ENCODE measurements around the gene NAPB.

- TF ChIP-seq, protein P1, sequence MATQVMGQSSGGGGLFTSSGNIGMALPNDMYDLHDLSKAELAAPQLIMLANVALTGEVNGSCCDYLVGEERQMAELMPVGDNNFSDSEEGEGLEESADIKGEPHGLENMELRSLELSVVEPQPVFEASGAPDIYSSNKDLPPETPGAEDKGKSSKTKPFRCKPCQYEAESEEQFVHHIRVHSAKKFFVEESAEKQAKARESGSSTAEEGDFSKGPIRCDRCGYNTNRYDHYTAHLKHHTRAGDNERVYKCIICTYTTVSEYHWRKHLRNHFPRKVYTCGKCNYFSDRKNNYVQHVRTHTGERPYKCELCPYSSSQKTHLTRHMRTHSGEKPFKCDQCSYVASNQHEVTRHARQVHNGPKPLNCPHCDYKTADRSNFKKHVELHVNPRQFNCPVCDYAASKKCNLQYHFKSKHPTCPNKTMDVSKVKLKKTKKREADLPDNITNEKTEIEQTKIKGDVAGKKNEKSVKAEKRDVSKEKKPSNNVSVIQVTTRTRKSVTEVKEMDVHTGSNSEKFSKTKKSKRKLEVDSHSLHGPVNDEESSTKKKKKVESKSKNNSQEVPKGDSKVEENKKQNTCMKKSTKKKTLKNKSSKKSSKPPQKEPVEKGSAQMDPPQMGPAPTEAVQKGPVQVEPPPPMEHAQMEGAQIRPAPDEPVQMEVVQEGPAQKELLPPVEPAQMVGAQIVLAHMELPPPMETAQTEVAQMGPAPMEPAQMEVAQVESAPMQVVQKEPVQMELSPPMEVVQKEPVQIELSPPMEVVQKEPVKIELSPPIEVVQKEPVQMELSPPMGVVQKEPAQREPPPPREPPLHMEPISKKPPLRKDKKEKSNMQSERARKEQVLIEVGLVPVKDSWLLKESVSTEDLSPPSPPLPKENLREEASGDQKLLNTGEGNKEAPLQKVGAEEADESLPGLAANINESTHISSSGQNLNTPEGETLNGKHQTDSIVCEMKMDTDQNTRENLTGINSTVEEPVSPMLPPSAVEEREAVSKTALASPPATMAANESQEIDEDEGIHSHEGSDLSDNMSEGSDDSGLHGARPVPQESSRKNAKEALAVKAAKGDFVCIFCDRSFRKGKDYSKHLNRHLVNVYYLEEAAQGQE (IDR thresholded peaks at IDR 0.05; ENCODE audit: borderline replicate concordance): no peak
- TF ChIP-seq EZH2 (IDR thresholded peaks at IDR 0.05; ENCODE audit: borderline replicate concordance, insufficient read depth, low read length, poor library complexity, severe bottlenecking) (no peak), CTCF (IDR thresholded peaks at IDR 0.05; ENCODE audit: poor library complexity, severe bottlenecking) (no peak), POLR2AphosphoS5 (IDR thresholded peaks at IDR 0.05) (no peak), EP300 (conservative IDR thresholded peaks at IDR 0.05; ENCODE audit: poor library complexity, severe bottlenecking) (no peak), SMC3 (conservative IDR thresholded peaks at IDR 0.05; ENCODE audit: poor library complexity) (no peak), TAF1 (IDR thresholded peaks at IDR 0.05; ENCODE audit: low read depth) (no peak), RAD21 (conservative IDR thresholded peaks at IDR 0.05) (no peak), MXI1 (conservative IDR thresholded peaks at IDR 0.05; ENCODE audit: poor library complexity, severe bottlenecking) (no peak)
Measured at GRCh38 chr20:23366384-23366783, 54.9 kb downstream of the NAPB start.

All from neural cell (in vitro differentiated cells).